Uterus (tissue), 2 donors: ENCODE results near the gene CDK11A.
"Not testable (repeated sequence)": the region's sequence is repeated elsewhere in the genome, so short reads cannot be mapped to it uniquely, and the experiment has no call there.

Source experiments
- POLR2A ChIP-seq, 2 donors: fragments of 450-650 bp; IDR thresholded peaks; one replicate each; pipeline ENCODE4 v1.6.1; 2016; ENCODE audit warnings: antibody characterized with exemption in 2 of 2, mild to moderate bottlenecking in 1 of 2, moderate library complexity in 1 of 2
- TF ChIP-seq, protein P1 (sequence below), 4 experiments: fragments of 200-600 bp in 2 of 4; fragments of 450-650 bp in 2 of 4; sonication (generic) in 2 of 4; IDR thresholded peaks; one replicate each; pipeline ENCODE4 v1.5.1; 2016 to 2019; ENCODE audit warnings: antibody characterized with exemption in 4 of 4, mild to moderate bottlenecking in 2 of 4, moderate library complexity in 1 of 4

DNA sequence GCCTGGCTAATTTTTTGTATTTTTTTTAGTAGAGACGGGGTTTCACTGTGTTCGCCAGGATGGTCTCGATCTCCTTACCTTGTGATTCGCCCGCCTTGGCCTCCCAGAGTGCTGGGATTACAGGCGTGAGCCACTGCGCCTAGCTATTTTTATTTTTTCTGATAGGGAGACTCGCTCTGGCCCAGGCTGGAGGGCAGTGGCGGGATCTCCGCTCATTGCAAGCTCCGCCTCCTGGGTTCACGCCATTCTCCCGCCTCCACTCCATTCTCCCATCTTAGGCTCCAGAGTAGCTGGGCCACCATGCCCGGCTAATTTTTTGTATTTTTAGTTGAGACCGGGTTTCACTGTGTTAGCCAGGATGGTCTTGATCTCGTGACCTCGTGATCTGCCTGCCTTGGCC lies 1.9 kb upstream of the CDK11A start:
- TF ChIP-seq, protein P1, sequence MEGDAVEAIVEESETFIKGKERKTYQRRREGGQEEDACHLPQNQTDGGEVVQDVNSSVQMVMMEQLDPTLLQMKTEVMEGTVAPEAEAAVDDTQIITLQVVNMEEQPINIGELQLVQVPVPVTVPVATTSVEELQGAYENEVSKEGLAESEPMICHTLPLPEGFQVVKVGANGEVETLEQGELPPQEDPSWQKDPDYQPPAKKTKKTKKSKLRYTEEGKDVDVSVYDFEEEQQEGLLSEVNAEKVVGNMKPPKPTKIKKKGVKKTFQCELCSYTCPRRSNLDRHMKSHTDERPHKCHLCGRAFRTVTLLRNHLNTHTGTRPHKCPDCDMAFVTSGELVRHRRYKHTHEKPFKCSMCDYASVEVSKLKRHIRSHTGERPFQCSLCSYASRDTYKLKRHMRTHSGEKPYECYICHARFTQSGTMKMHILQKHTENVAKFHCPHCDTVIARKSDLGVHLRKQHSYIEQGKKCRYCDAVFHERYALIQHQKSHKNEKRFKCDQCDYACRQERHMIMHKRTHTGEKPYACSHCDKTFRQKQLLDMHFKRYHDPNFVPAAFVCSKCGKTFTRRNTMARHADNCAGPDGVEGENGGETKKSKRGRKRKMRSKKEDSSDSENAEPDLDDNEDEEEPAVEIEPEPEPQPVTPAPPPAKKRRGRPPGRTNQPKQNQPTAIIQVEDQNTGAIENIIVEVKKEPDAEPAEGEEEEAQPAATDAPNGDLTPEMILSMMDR (IDR thresholded peaks at IDR 0.05) = not testable (repeated sequence)
- not testable (repeated sequence) for TF ChIP-seq POLR2A (IDR thresholded peaks at IDR 0.05)
